ENCODE measurements around the gene TCP11.

Gene TCP11

GRCh38 chr6:35086636-35087360 lies 54.3 kb downstream of the TCP11 start:
- Histone ChIP-seq H3K79me2 (ENCODE audit: control insufficient read depth, insufficient read depth, low read length, unreplicated experiment) (no peaks in the 10 kb centered on the region), H3K36me3 (ENCODE audit: insufficient read depth, low read length) (no peaks in the 10 kb centered on the region), H3K27me3 (ENCODE audit: insufficient read depth, low read length) (no peaks in the 10 kb centered on the region), H3K27ac (ENCODE audit: low read depth, low read length) (no peak overlapping the region), H3K4me3 (ENCODE audit: low read depth, low read length) (no peak overlapping the region), H3K4me1 (ENCODE audit: control insufficient read depth, insufficient read depth, low read length, unreplicated experiment) (peaks cover 5% of the 10 kb centered on the region), H2AFZ (ENCODE audit: low read length, unreplicated experiment) (no peak overlapping the region)

- Histone ChIP-seq H3K79me2 (ENCODE audit: control insufficient read depth, insufficient read depth, low read length, unreplicated experiment) (no peaks in the 10 kb centered on the region), H2AFZ (ENCODE audit: low read length, unreplicated experiment) (no peak overlapping the region), H3K27ac (ENCODE audit: low read depth, low read length) (no peak overlapping the region), H3K27me3 (ENCODE audit: insufficient read depth, low read length) (no peaks in the 10 kb centered on the region), H3K4me3 (ENCODE audit: low read depth, low read length) (no peak overlapping the region), H3K4me1 (ENCODE audit: control insufficient read depth, insufficient read depth, low read length, unreplicated experiment) (no peaks in the 10 kb centered on the region), H3K36me3 (ENCODE audit: insufficient read depth, low read length) (no peaks in the 10 kb centered on the region)
These were observed 54.9 kb downstream of the TCP11 start for GRCh38 chr6:35086282-35086632.

- Histone ChIP-seq H3K4me3 (ENCODE audit: low read depth, low read length) (no peak overlapping the region), H3K4me1 (ENCODE audit: control insufficient read depth, insufficient read depth, low read length, unreplicated experiment) (no peaks in the 10 kb centered on the region), H3K27ac (ENCODE audit: low read depth, low read length) (no peak overlapping the region), H3K27me3 (ENCODE audit: insufficient read depth, low read length) (no peaks in the 10 kb centered on the region), H3K36me3 (ENCODE audit: insufficient read depth, low read length) (no peaks in the 10 kb centered on the region), H2AFZ (ENCODE audit: low read length, unreplicated experiment) (no peak overlapping the region), H3K79me2 (ENCODE audit: control insufficient read depth, insufficient read depth, low read length, unreplicated experiment) (no peaks in the 10 kb centered on the region)
These were observed 55.5 kb downstream of the TCP11 start for GRCh38 chr6:35085359-35086281.

GRCh38 chr6:35084511-35085203 lies 56.5 kb downstream of the TCP11 start:
- no peak overlapping the region for H3K27ac ChIP-seq (ENCODE audit: low read depth, low read length)
- no peaks in the 10 kb centered on the region for H3K4me1 ChIP-seq (ENCODE audit: control insufficient read depth, insufficient read depth, low read length, unreplicated experiment)
- H3K36me3 ChIP-seq (ENCODE audit: insufficient read depth, low read length) = no peaks in the 10 kb centered on the region
- H2AFZ ChIP-seq (ENCODE audit: low read length, unreplicated experiment) = no peak overlapping the region
- H3K27me3 ChIP-seq (ENCODE audit: insufficient read depth, low read length) = no peaks in the 10 kb centered on the region
- no peak overlapping the region for H3K4me3 ChIP-seq (ENCODE audit: low read depth, low read length)
- H3K79me2 ChIP-seq (ENCODE audit: control insufficient read depth, insufficient read depth, low read length, unreplicated experiment) = no peaks in the 10 kb centered on the region

GRCh38 chr6:35084041-35084491 lies 57.1 kb downstream of the TCP11 start:
- H2AFZ ChIP-seq (ENCODE audit: low read length, unreplicated experiment) = no peak overlapping the region

GRCh38 chr6:35083507-35083906 lies 57.6 kb downstream of the TCP11 start:
- H2AFZ ChIP-seq (ENCODE audit: low read length, unreplicated experiment) = no peak overlapping the region
- H3K4me1 ChIP-seq (ENCODE audit: control insufficient read depth, insufficient read depth, low read length, unreplicated experiment) = no peaks in the 10 kb centered on the region
- no peaks in the 10 kb centered on the region for H3K36me3 ChIP-seq (ENCODE audit: insufficient read depth, low read length)
- H3K79me2 ChIP-seq (ENCODE audit: control insufficient read depth, insufficient read depth, low read length, unreplicated experiment) = no peaks in the 10 kb centered on the region
- no peak overlapping the region for H3K4me3 ChIP-seq (ENCODE audit: low read depth, low read length)
- H3K27me3 ChIP-seq (ENCODE audit: insufficient read depth, low read length) = no peaks in the 10 kb centered on the region
- no peak overlapping the region for H3K27ac ChIP-seq (ENCODE audit: low read depth, low read length)

More at GRCh38 chr6:35084041-35084491, 57.1 kb downstream of the TCP11 start:
- H3K4me3 ChIP-seq (ENCODE audit: low read depth, low read length) = no peak overlapping the region
- H3K79me2 ChIP-seq (ENCODE audit: control insufficient read depth, insufficient read depth, low read length, unreplicated experiment) = no peaks in the 10 kb centered on the region
- H3K27me3 ChIP-seq (ENCODE audit: insufficient read depth, low read length) = no peaks in the 10 kb centered on the region
- H3K4me1 ChIP-seq (ENCODE audit: control insufficient read depth, insufficient read depth, low read length, unreplicated experiment) = no peaks in the 10 kb centered on the region
- H3K36me3 ChIP-seq (ENCODE audit: insufficient read depth, low read length) = no peaks in the 10 kb centered on the region
- H3K27ac ChIP-seq (ENCODE audit: low read depth, low read length) = no peak overlapping the region

GRCh38 chr6:35082733-35083403 lies 58.3 kb downstream of the TCP11 start:
- Histone ChIP-seq H3K4me3 (ENCODE audit: low read depth, low read length) (no peak overlapping the region), H2AFZ (ENCODE audit: low read length, unreplicated experiment) (no peak overlapping the region), H3K27me3 (ENCODE audit: insufficient read depth, low read length) (no peaks in the 10 kb centered on the region), H3K27ac (ENCODE audit: low read depth, low read length) (no peak overlapping the region), H3K79me2 (ENCODE audit: control insufficient read depth, insufficient read depth, low read length, unreplicated experiment) (no peaks in the 10 kb centered on the region), H3K4me1 (ENCODE audit: control insufficient read depth, insufficient read depth, low read length, unreplicated experiment) (no peaks in the 10 kb centered on the region), H3K36me3 (ENCODE audit: insufficient read depth, low read length) (no peaks in the 10 kb centered on the region)

GRCh38 chr6:35082046-35082732 lies 59.0 kb downstream of the TCP11 start:
- H3K27me3 ChIP-seq (ENCODE audit: insufficient read depth, low read length) = no peaks in the 10 kb centered on the region
- no peak overlapping the region for H3K27ac ChIP-seq (ENCODE audit: low read depth, low read length)
- no peak overlapping the region for H3K4me3 ChIP-seq (ENCODE audit: low read depth, low read length)
- no peaks in the 10 kb centered on the region for H3K36me3 ChIP-seq (ENCODE audit: insufficient read depth, low read length)
- H2AFZ ChIP-seq (ENCODE audit: low read length, unreplicated experiment) = no peak overlapping the region
- no peaks in the 10 kb centered on the region for H3K79me2 ChIP-seq (ENCODE audit: control insufficient read depth, insufficient read depth, low read length, unreplicated experiment)
- no peaks in the 10 kb centered on the region for H3K4me1 ChIP-seq (ENCODE audit: control insufficient read depth, insufficient read depth, low read length, unreplicated experiment)

GRCh38 chr6:35081426-35081851 lies 59.7 kb downstream of the TCP11 start:
- no peaks in the 10 kb centered on the region for H3K79me2 ChIP-seq (ENCODE audit: control insufficient read depth, insufficient read depth, low read length, unreplicated experiment)
- H3K36me3 ChIP-seq (ENCODE audit: insufficient read depth, low read length) = no peaks in the 10 kb centered on the region
- H2AFZ ChIP-seq (ENCODE audit: low read length, unreplicated experiment) = no peak overlapping the region
- no peaks in the 10 kb centered on the region for H3K4me1 ChIP-seq (ENCODE audit: control insufficient read depth, insufficient read depth, low read length, unreplicated experiment)
- H3K4me3 ChIP-seq (ENCODE audit: low read depth, low read length) = no peak overlapping the region
- H3K27ac ChIP-seq (ENCODE audit: low read depth, low read length) = no peak overlapping the region
- no peaks in the 10 kb centered on the region for H3K27me3 ChIP-seq (ENCODE audit: insufficient read depth, low read length)

All from ACC112 (cell line).